GM19467 (cell line): ENCODE measurements around the gene BMPR2.
"Not testable (repeated sequence)": the region's sequence is repeated elsewhere in the genome, so short reads cannot be mapped to it uniquely, and the experiment has no call there.

Source experiments
- ATAC-seq: cut with Tn5 transposase; IDR thresholded peaks from one replicate; pipeline ENCODE4 v1.9.1; 2021; ENCODE audit warnings: mild to moderate bottlenecking, moderate library complexity; ENCODE audit not compliant: unreplicated experiment

BMPR2 gene

DNA sequence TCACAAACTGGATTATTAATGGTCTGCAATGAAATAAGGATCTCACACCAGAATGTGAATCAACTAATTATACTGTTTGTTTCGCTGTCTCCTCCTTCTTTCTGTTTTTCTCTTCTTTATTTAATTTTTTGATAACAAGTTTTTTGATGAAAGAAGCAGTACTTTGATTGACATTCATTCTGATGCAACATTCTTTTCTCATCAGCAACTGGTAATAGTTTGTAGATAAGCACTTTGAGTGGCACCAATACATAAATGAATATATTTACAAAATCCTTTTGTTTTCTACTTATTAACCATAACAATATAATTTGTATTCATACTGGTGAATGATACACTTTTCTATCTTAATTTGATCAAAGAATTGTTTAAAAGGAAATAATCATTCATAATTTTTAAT lies 143.3 kb downstream of the BMPR2 start:
- ATAC-seq = no peak

DNA sequence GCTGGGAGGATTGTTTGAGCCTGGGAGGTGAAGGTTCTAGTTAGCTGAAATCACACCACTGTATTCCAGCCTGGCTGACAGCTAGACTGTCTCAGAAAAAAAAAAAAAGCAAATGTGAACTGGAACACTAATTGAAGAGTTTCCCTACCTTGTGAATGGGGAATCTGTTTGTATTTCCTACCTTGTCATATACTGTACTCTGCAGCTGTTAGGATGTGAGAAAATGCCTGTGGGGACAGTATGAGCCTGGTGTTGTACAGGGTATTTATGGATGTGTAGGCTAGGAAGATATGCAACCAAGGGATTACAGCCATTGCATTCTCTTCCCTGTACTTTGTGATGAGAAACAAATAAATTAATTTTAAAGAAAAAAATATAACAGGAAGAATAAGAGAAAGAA lies 145.3 kb downstream of the BMPR2 start:
- no peak for ATAC-seq

DNA sequence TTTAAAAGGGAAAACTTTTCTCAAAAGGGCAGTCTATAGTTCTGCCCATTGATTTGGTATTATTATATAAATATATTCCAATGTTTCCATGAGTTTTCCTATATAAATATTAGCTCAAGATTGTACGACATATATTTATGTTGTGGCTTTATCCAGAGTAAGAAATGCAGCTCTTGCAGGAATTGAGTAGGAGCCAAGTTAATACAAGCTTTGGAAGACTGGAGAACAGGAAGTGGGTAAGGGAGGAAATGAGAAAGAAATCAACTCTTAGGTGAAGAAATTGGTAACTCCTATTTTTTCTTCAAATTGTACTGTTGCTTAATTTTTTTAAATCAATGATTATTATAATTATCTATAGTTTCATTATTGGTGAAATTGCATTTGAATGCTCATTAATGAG lies 153.3 kb downstream of the BMPR2 start:
- no peak for ATAC-seq

DNA sequence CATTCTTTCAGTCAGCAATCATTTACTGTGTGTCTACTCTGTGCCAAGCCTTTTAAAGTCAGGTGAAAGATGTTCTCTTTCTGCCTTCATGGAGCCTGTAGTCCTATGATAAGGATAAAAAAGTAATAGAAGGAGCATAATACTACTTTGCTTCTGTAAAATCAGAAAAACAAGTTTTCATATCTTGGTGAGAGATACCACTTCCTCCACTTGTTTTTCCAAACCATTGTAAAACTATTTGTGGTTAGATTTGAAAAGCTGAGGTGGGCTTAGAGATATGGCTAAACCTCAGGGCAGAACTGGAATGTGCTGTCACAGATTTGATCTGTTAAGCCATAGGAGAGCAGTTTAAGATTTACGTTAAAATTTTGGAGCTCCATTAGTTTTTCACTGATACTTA lies 153.9 kb downstream of the BMPR2 start:
- no peak for ATAC-seq

DNA sequence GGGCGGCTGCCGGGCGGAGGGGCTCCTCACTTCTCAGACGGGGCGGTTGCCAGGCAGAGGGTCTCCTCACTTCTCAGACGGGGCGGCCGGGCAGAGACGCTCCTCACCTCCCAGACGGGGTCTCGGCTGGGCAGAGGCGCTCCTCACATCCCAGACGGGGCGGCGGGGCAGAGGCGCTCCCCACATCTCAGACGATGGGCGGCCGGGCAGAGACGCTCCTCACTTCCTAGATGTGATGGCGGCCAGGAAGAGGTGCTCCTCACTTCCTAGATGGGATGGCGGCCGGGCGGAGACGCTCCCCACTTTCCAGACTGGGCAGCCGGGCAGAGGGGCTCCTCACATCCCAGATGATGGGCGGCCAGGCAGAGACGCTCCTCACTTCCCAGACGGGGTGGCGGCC lies 159.2 kb downstream of the BMPR2 start:
- ATAC-seq = not testable (repeated sequence)

DNA sequence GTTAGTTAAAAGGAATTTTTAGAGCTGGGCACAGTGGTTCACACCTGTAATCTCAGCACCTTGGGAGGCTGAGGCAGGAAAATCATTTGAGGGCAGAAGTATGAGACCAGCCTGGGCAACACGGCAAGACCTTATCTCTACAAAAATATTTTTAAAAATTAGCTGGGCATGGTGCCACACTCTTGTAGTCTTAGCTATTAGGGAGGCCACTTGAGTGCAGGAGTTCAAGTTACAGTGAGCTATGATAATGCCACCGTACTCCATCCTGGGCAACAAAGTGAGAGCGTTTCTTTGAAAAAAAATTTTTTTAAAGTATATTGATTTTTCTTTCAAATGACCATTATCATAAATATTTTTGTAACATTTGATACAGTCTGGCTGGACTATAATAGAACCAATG lies 165.0 kb downstream of the BMPR2 start:
- no peak for ATAC-seq

DNA sequence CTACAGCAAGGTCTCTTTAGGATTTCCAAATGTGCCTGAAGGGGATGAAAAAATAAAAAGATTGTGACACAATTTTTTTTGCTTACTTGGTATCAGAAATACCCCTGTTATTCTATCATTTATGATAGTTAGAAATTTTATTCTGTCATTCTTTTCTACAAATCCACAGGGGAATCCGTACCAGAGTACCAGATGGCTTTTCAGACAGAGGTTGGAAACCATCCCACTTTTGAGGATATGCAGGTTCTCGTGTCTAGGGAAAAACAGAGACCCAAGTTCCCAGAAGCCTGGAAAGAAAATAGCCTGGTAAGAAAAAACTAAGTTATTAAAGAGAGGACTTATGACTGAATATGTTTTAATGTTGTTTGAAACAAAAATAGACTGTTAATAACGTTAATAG lies 166.0 kb downstream of the BMPR2 start:
- no peak for ATAC-seq

DNA sequence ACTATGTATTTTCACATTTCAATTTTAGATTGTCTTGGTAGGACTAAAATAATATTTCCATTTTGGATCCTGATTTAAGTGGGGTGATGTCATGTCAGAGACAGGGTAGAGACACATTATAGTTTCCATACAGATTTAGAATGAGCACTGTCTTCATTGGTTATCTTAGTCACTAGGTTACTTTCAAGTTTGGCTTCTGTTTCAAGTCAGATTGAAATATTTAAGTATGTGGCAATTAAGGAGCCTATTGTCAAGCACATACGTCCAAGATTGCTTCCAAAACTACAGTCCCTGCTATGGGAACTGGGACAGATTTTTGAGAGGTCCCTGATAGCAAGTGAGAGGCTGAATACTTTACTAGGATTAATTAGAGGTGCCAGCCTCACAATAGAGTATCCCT lies 169.4 kb downstream of the BMPR2 start:
- ATAC-seq = no peak

DNA sequence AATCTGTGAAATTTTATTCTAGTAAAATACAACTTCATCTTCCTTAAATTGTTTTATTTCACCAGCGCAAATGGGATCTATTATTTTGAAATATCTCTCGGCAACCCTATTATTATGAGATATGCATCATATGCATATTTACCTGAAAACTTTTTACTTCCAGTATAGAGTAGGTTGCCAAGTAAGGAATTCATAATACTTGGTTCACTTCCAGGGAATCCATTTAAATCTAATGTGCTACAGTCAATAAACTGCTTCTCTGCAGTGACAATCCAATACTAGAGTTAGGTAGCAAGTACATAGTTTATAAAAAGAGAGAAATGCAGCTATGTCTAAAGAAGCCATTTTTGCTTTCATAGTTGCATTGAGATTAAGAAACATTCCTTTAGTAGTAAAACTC lies 169.8 kb downstream of the BMPR2 start:
- no peak for ATAC-seq

DNA sequence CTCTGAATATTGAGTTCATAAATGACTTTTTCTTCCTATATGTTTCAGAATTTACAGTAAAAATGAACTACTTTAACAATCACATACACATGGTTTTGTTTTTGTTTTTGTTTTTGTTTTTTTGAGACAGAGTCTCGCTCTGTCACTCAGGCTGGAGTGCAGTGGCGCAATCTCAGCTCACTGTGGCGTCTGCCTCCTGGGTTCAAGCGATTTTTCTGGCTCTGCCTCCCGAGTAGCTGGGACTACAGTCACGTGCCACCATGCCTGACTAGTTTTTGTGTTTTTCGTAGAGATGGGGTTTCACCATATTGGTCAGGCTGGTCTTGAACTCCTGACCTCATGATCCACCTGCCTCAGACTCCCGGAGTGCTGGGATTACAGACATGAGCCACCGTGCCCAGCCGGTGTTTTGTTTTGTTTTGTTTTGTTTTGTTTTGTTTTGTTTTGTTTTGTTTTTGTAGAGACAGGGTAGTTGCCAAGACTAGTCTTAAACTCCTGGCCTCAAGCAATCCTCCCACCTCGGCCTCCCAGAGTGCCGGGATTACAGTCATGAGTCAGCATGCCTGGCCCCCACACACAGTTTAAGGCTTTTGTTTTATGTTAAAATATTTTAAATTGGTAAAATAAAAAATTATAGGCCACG lies 170.5 kb downstream of the BMPR2 start:
- not testable (repeated sequence) for ATAC-seq

DNA sequence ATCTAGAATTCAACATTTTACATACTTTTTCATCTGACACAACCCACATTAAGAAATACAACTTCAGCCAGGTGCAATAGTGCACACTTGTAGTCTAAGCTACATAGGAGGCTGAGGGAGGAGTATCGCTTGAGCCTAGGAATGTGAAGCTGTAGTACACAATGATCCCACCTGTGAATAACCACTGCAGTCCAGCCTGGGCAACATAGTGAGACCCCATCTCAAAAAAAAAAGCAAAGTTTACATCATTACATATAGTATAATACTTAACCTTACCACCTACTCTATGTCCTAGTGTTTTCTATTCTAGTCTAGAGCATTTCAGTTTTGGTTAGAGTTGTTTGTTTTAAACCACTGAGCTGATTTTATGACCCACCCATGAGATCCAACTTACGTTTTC lies 172.1 kb downstream of the BMPR2 start:
- no peak for ATAC-seq

DNA sequence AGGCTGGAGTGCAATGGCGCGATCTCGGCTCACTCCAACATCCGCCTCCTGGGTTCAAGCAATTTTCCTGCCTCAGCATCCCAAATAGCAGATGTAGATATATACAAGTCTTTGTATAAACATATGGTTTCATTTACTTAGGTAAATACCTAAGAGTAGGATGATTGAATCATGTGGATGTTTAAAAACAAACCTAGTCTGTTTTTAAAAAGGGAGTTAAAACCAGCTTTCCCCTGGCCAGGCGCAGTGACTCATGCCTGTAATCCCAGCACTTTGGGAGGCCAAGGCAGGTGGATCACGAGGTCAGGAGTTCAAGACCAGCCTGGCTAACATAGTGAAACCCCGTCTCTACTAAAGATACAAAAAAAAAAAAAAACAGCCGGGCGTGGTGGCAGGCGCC lies 174.9 kb downstream of the BMPR2 start:
- not testable (repeated sequence) for ATAC-seq

DNA sequence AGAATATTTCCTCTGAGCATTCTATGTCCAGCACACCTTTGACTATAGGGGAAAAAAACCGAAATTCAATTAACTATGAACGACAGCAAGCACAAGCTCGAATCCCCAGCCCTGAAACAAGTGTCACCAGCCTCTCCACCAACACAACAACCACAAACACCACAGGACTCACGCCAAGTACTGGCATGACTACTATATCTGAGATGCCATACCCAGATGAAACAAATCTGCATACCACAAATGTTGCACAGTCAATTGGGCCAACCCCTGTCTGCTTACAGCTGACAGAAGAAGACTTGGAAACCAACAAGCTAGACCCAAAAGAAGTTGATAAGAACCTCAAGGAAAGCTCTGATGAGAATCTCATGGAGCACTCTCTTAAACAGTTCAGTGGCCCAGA lies 179.2 kb downstream of the BMPR2 start:
- ATAC-seq = no peak

DNA sequence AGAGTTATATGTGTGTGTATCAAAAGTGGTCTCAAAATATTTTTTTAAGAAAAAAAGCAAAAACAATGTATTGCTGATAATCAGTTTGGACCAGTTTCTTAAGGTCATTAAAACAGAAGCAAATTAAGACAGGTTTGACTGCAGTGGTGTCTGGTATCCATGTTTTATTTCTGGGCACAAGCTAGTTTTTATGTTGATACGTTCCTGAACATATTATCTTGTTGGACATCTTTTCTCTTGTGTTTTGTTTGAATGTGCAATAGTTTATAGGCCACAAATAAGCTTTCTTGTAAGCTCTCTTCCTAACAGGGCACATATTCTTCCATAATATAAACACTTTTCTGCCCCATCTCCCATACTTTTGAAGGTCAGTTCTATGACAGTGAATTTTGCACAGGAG lies 184.1 kb downstream of the BMPR2 start:
- no peak for ATAC-seq

DNA sequence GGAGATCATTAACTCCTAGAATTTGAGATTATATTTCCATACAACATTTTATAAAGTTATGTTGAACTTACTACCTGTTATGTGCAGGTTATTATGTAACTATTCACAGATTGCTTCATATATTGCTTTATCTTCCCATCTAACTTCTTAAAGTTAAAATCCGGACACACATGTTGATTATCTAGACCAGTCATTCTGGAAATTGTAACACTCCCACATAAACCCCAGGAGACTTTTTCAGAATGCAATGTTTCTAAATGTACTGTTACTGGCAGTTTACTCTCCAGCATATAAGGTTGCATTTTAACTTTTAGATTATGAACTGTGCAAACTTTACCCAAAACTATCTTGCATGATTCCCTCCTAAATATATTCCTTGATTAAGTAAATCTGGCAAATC lies 188.1 kb downstream of the BMPR2 start:
- ATAC-seq = no peak

DNA sequence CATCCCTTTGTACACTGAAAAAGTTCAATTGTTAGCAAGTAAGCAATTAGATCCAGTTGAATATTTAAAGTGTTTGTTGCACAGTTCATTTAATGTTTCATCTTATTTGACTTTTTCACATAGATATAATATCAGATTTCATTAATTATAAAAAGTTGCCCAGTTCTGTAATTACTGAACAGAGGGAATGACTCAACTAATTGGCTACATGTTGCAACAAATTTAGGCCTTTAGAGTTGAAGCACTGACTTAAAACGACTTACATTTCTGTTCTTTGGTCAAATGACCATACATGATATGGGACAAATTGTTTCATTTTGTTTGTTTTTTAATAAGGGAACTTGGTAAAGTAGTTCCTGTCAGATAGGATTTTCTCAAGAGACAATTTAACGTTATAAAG lies 190.2 kb downstream of the BMPR2 start:
- ATAC-seq = no peak

DNA sequence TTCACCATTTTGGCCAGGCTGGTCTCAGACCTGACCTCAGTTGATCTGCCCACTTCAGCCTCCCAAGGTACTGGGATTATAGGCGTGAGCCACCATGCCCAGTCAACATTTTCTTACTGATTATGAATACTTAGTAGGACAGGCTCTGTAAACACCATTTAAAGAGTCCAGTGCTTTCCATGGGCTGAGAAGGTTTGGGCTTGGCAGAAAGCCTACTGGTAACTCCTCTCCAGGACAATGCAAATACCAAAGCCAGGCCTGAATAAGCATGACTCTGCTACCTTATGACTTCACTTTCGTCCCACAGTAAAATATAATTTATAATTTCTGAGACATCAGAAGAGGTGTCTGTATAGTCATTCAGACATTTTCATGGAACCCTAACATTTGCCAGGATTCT lies 198.4 kb downstream of the BMPR2 start:
- ATAC-seq = no peak

DNA sequence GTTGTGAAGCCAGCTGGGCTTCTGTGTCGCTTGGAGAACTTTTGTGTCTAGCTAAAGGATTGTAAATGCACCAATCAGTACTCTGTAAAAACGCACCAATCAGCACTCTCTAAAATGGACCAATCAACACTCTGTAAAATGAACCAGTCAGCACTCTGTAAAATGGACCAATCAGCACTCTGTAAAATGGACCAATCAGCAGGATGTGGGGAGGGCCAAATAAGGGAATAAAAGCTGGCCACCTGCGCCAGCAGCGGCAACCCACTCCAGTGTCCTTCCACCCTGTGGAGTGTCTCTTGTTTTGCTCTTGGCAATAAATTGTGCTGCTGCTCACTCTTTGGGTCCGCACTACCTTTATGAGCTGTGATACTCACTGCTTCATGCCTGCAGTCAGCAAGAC lies 199.1 kb downstream of the BMPR2 start:
- not testable (repeated sequence) for ATAC-seq

DNA sequence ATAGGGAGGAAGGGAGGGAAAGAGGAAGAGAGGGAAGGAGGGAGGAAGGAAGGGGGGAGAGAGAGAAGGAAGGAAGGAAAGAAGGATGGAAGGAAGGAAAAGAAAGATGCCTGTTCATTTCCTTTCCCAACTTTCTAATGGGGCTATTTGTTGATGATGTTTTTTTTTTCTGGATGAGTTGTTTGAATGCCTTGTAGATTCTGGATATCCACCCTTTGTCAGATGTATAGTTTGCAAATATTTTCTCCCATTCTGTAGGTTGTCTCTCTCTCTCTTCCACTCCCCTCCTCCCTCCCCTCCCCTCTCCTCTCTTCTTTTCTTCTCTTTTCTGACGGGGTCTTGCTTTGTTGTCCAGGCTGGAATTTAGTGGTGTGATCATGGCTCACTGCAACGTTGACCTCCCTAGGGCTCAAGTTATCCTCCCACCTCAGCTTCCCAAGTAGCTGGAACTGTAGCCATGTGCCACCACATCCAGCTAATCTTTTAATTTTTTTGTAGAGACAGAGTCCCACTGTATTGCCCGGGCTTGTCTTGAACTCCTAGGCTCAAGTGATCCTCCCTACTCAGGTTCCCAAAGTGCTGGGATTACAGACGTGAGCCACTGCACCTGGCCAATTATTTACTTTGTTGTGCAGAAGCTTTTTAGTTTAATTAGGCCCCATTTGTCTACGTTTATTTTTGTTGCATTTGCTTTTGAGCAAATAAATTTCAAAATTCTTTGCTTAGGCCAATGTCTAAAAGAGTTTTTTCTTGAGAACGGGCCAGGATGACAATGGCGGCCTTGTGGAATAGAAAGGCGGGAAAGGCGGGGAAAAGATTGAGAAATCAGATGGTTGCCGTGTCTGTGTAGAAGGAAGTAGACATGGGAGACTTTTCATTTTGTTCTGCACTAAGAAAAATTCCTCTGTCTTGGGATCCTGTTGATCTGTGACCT lies 201.4 kb downstream of the BMPR2 start:
- ATAC-seq = no peak

DNA sequence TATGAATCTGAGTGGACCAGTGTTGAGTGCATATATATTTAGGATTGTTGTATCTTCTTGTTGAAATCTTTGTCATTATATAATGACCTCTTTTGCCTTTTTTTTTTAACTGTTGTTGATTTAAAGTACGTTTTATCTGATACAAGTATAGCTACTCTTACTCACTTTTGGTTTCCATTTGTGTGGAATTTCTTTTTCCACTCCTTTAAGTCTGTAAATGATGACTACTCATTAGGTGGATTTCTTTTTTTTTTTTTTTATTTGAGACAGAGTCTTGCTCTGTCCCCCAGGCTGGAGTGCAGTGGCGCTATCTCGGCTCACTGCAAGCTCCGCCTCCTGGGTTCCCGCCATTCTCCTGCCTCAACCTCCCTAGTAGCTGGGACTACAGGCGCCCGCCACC lies 206.7 kb downstream of the BMPR2 start:
- ATAC-seq = not testable (repeated sequence)

DNA sequence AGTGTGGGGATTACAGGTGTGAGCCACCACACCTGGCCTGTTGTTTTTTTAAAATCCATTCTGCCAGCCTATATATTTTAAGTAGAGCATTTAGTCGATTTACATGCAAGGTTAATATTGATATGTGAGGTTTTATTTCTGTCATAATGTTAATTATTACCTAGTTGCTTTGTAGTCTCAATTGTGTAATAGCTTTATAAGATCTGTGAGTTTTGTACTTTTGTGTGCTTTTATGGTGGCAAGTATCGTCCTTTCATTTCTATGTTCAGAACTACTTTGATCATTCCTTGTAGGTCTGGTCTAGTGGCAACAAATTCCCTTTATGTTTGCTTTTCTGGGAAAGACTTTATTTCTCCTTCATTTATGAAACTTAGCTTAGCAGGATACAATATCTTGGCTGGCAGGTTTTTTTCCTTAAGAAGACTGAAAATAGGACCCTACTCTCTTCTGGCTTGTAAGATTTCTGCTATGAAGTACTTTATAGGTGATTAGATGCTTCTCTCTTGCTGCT lies 207.6 kb downstream of the BMPR2 start:
- ATAC-seq = no peak
